HL-60 (cell line): ENCODE data around the gene HAGHL.

Source experiments
- DNase-seq, 2 experiments: peaks; one replicate each; pipeline ENCODE4 v3.0.0-alpha.2; 2010 to 2020; ENCODE audit warnings: low read depth in 1 of 2, low spot score in 1 of 2
- H3K27ac ChIP-seq: fragments of 250-450 bp; sonication (Bioruptor Pico); replicated peaks from 2 replicates; pipeline ENCODE4 v1.5.1; 2020; ENCODE audit warnings: mild to moderate bottlenecking, moderate library complexity
- H3K27me3 ChIP-seq: fragments of 250-450 bp; sonication (Bioruptor Pico); 2 replicates; pipeline ENCODE4 v1.5.1; 2021; ENCODE audit warnings: mild to moderate bottlenecking, moderate library complexity; ENCODE audit not compliant: insufficient read depth, poor library complexity, severe bottlenecking
- H3K4me3 ChIP-seq: replicated peaks from 2 replicates; pipeline ENCODE4 v1.5.1; 2011; ENCODE audit warnings: mild to moderate bottlenecking, control low read depth, low read length; ENCODE audit not compliant: insufficient read depth
- CTCF ChIP-seq: IDR thresholded peaks from one replicate; pipeline ENCODE4 v1.5.1; 2011; ENCODE audit warnings: low read length, control low read depth, inconsistent platforms; ENCODE audit not compliant: insufficient read depth
- GABPA ChIP-seq: IDR thresholded peaks from 2 replicates; pipeline ENCODE4 v1.6.1; 2012; ENCODE audit warnings: low read depth
- POLR2AphosphoS5 ChIP-seq: IDR thresholded peaks from 2 replicates; pipeline ENCODE4 v1.6.1; 2012; ENCODE audit warnings: low read depth
- REST ChIP-seq: IDR thresholded peaks from 2 replicates; pipeline ENCODE4 v1.6.1; 2012; ENCODE audit warnings: low read depth; ENCODE audit not compliant: insufficient replicate concordance
- SPI1 ChIP-seq: IDR thresholded peaks from 2 replicates; pipeline ENCODE4 v1.6.1; 2012; ENCODE audit warnings: low read depth, mild to moderate bottlenecking, borderline replicate concordance

The HAGHL gene

GRCh38 chr16:709566-710499 lies 17.1 kb upstream of the HAGHL start:
- Histone ChIP-seq H3K27ac (no peak overlapping the region), H3K27me3 (peaks cover 44% of the 10 kb centered on the region), H3K4me3 (no peak overlapping the region)
- TF ChIP-seq REST (no peak), CTCF (no peak), SPI1 (no peak), POLR2AphosphoS5 (no peak), GABPA (no peak)
- DNase-seq, result no peak

- Histone ChIP-seq H3K27ac (no peak overlapping the region), H3K4me3 (no peak overlapping the region), H3K27me3 (peaks cover 41% of the 10 kb centered on the region)
- TF ChIP-seq GABPA (no peak), POLR2AphosphoS5 (no peak), SPI1 (no peak), REST (no peak), CTCF (no peak)
- DNase-seq, result no peak
Observed at GRCh38 chr16:710500-711075, 16.3 kb upstream of the HAGHL start.

- no peak for TF ChIP-seq REST
- no peak for TF ChIP-seq SPI1
- DNase-seq, result no peak
- Histone ChIP-seq H3K27me3 (peaks cover 43% of the 10 kb centered on the region), H3K27ac (no peak overlapping the region), H3K4me3 (no peak overlapping the region)
Observed at GRCh38 chr16:711084-711483, 15.8 kb upstream of the HAGHL start.
